SJCRH30 (cell line): ENCODE data around the gene NDOR1. TPM values are rescaled to one million over a fixed set of nuclear protein-coding genes. Genes with fewer than 3 reads are reported as not detected.
A peak's percentile ranks its signal among the peaks of the same experiment; 100 is the strongest.
"Not testable (repeated sequence)": the region's sequence is repeated elsewhere in the genome, so short reads cannot be mapped to it uniquely, and the experiment has no call there.

Experiments used
- DNase-seq, 2 experiments: peaks; one replicate each; pipeline ENCODE4 v3.0.0-alpha.2; 2015 to 2020
- H3K27ac ChIP-seq: fragments of 250-450 bp; sonication (Bioruptor Pico); 2 replicates; pipeline ENCODE4 v1.5.1; 2020; ENCODE audit warnings: mild to moderate bottlenecking, moderate library complexity
- H3K27me3 ChIP-seq: fragments of 250-450 bp; sonication (Bioruptor Pico); 2 replicates; pipeline ENCODE4 v1.5.1; 2020; ENCODE audit warnings: mild to moderate bottlenecking, moderate library complexity
- H3K36me3 ChIP-seq: fragments of 250-450 bp; sonication (Bioruptor Pico); 2 replicates; pipeline ENCODE4 v1.5.1; 2020; ENCODE audit warnings: mild to moderate bottlenecking, moderate library complexity
- H3K4me1 ChIP-seq: fragments of 250-450 bp; sonication (Bioruptor Pico); 2 replicates; pipeline ENCODE4 v1.5.1; 2020; ENCODE audit warnings: mild to moderate bottlenecking, moderate library complexity
- H3K4me3 ChIP-seq: fragments of 250-450 bp; sonication (Bioruptor Pico); 2 replicates; pipeline ENCODE4 v1.5.1; 2020; ENCODE audit warnings: mild to moderate bottlenecking, moderate library complexity
- H3K9me3 ChIP-seq: fragments of 250-450 bp; sonication (Bioruptor Pico); replicated peaks from 2 replicates; pipeline ENCODE4 v1.5.1; 2020; ENCODE audit warnings: mild to moderate bottlenecking, moderate library complexity
- total RNA-seq: library from RNA; depleted of rRNA; stranded (reverse); fragments of >200 nt; shearing (Covaris generic); gene quantifications from 2 replicates; pipeline ENCODE4 v1.2.3, GENCODE V29; 2014

Gene NDOR1
- total RNA-seq, 1 experiment from 2014 or later = 17.2 TPM

GRCh38 chr9:137240841-137241489, 35.5 kb downstream of the NDOR1 start, which contains the start of gene TUBB4B:
Gene TUBB4B, plus strand, starts transcription at chr9:137241287. Its CDS starts 74 bp downstream, at chr9:137241361.
- peaks cover 38% of the 10 kb centered on the region for H3K4me1 ChIP-seq
- peak within 1 kb of the TSS; percentile 78 for H3K4me3 ChIP-seq

GRCh38 chr9:137241490-137242268, 36.2 kb downstream of the NDOR1 start:
- no peak for DNase-seq
- Histone ChIP-seq H3K36me3 (peaks cover 23% of the 10 kb centered on the region), H3K27ac (peak overlapping the region; percentile 36; the same call in 1 of the 2 replicates), H3K4me3 (peak overlapping the region; percentile 78), H3K4me1 (peaks cover 31% of the 10 kb centered on the region), H3K9me3 (no peaks in the 10 kb centered on the region), H3K27me3 (no peaks in the 10 kb centered on the region)

More at GRCh38 chr9:137240841-137241489, 35.5 kb downstream of the NDOR1 start, which contains the start of gene TUBB4B:
- Histone ChIP-seq H3K36me3 (peaks cover 23% of the 10 kb centered on the region), H3K27me3 (no peaks in the 10 kb centered on the region), H3K9me3 (no peaks in the 10 kb centered on the region), H3K27ac (peak within 1 kb of the TSS; percentile 88)
- DNase-seq = peak; percentile 100

- Histone ChIP-seq H3K4me3 (peak overlapping the region; percentile 78), H3K27ac (no peak overlapping the region), H3K36me3 (peaks cover 23% of the 10 kb centered on the region), H3K9me3 (no peaks in the 10 kb centered on the region), H3K27me3 (peaks cover under 1% of the 10 kb centered on the region; the same call in 1 of the 2 replicates), H3K4me1 (peaks cover 28% of the 10 kb centered on the region)
- no peak for DNase-seq
Measured at GRCh38 chr9:137242269-137243203, 37.0 kb downstream of the NDOR1 start.

- peaks cover 21% of the 10 kb centered on the region for H3K4me1 ChIP-seq
- H3K4me3 ChIP-seq, H3K27ac ChIP-seq, H3K9me3 ChIP-seq, H3K27me3 ChIP-seq, DNase-seq: not testable (repeated sequence)
- H3K36me3 ChIP-seq = peaks cover 23% of the 10 kb centered on the region
Measured at GRCh38 chr9:137243266-137243625, 37.7 kb downstream of the NDOR1 start.

- no peaks in the 10 kb centered on the region for H3K9me3 ChIP-seq
- peaks cover 8% of the 10 kb centered on the region; the same call in 1 of the 2 replicates for H3K27me3 ChIP-seq
- H3K4me3 ChIP-seq = no peak overlapping the region
- DNase-seq = no peak
- peaks cover 23% of the 10 kb centered on the region for H3K36me3 ChIP-seq
- H3K27ac ChIP-seq = no peak overlapping the region
- H3K4me1 ChIP-seq = peaks cover 15% of the 10 kb centered on the region
Measured at GRCh38 chr9:137243626-137244485, 38.4 kb downstream of the NDOR1 start.

- DNase-seq = no peak
Measured at GRCh38 chr9:137244486-137245449, 39.3 kb downstream of the NDOR1 start.

GRCh38 chr9:137245450-137246421, 40.2 kb downstream of the NDOR1 start:
- peaks cover 23% of the 10 kb centered on the region for H3K36me3 ChIP-seq
- H3K4me1 ChIP-seq = peaks cover 11% of the 10 kb centered on the region; the same call in 1 of the 2 replicates
- no peak overlapping the region for H3K4me3 ChIP-seq
- peaks cover 18% of the 10 kb centered on the region for H3K27me3 ChIP-seq
- no peaks in the 10 kb centered on the region for H3K9me3 ChIP-seq
- DNase-seq = no peak
- H3K27ac ChIP-seq = no peak overlapping the region

More at GRCh38 chr9:137244486-137245449, 39.3 kb downstream of the NDOR1 start:
- Histone ChIP-seq H3K36me3 (peaks cover 23% of the 10 kb centered on the region), H3K4me1 (peaks cover 11% of the 10 kb centered on the region; the same call in 1 of the 2 replicates), H3K9me3 (no peaks in the 10 kb centered on the region), H3K27me3 (peaks cover 14% of the 10 kb centered on the region), H3K4me3 (no peak overlapping the region), H3K27ac (no peak overlapping the region)

- no peak overlapping the region for H3K4me3 ChIP-seq
- no peaks in the 10 kb centered on the region for H3K9me3 ChIP-seq
- peak in 1 of 2 experiments; percentile 52 for DNase-seq
- peaks cover 18% of the 10 kb centered on the region for H3K27me3 ChIP-seq
- peaks cover 11% of the 10 kb centered on the region; the same call in 1 of the 2 replicates for H3K4me1 ChIP-seq
- peaks cover 15% of the 10 kb centered on the region for H3K36me3 ChIP-seq
- H3K27ac ChIP-seq = no peak overlapping the region
Measured at GRCh38 chr9:137247135-137247915, 41.8 kb downstream of the NDOR1 start.

- peaks cover 10% of the 10 kb centered on the region for H3K36me3 ChIP-seq
- H3K27me3 ChIP-seq = peaks cover 18% of the 10 kb centered on the region
- no peak for DNase-seq
- no peaks in the 10 kb centered on the region for H3K9me3 ChIP-seq
- H3K4me1 ChIP-seq = peaks cover 8% of the 10 kb centered on the region; the same call in 1 of the 2 replicates
- H3K4me3 ChIP-seq = no peak overlapping the region
- no peak overlapping the region for H3K27ac ChIP-seq
Measured at GRCh38 chr9:137247916-137248175, 42.3 kb downstream of the NDOR1 start.

GRCh38 chr9:137250329-137251193, 45.1 kb downstream of the NDOR1 start:
- DNase-seq = no peak
- H3K9me3 ChIP-seq = no peaks in the 10 kb centered on the region
- no peaks in the 10 kb centered on the region for H3K36me3 ChIP-seq
- H3K4me3 ChIP-seq = no peak overlapping the region
- no peak overlapping the region for H3K27ac ChIP-seq
- H3K4me1 ChIP-seq = peaks cover 11% of the 10 kb centered on the region
- peaks cover 18% of the 10 kb centered on the region for H3K27me3 ChIP-seq

- Histone ChIP-seq H3K27me3 (peaks cover 18% of the 10 kb centered on the region), H3K4me1 (peaks cover 13% of the 10 kb centered on the region), H3K36me3 (0 out of 2 replicates have a peak, but pooled peaks cover under 1% of the 10 kb centered on the region), H3K4me3 (no peak within 1 kb of the TSS), H3K27ac (no peak within 1 kb of the TSS), H3K9me3 (no peaks in the 10 kb centered on the region)
- no peak for DNase-seq
Measured at GRCh38 chr9:137251194-137251461, 45.6 kb downstream of the NDOR1 start, which contains the start of gene STPG3. Gene STPG3, plus strand, starts transcription at chr9:137251286. Its CDS starts 1 bp downstream, at chr9:137251287.
